HepG2 (cell line): ENCODE results near the gene ST8SIA1. TPM values are rescaled to one million over a fixed set of nuclear protein-coding genes. Genes with fewer than 3 reads are reported as not detected.

Source experiments
- ATAC-seq: fragments of 200-7000 bp; cut with Tn5 transposase; 3 replicates; pipeline ENCODE4 v1.9.1; 2020; ENCODE audit warnings: mild to moderate bottlenecking, moderate library complexity
- BruUV-seq: library from RNA; stranded (reverse); fragments of 400-500 nt; replicated peaks from 2 replicates; lab custom pipeline; 2021; lab: Mats Ljungman, UMichigan
- CTCF ChIA-PET: fragments of 300-600 bp; formaldehyde crosslinking; extraction: SDS; loops from one replicate; lab custom pipeline; 2021; ENCODE audit warnings: low total read pairs, inconsistent platforms, low intra/inter-chr PET ratio; lab: Yijun Ruan, JAX
- POLR2A ChIA-PET: fragments of 350-600 bp; sonication (Branson Sonifier 250); formaldehyde crosslinking; loops from one replicate; lab custom pipeline; 2020; ENCODE audit warnings: antibody characterized with exemption, inconsistent platforms; lab: Yijun Ruan, JAX
- DNase-seq: peaks from one replicate; pipeline ENCODE4 v3.0.0-alpha.2; 2015; ENCODE audit warnings: low spot score
- FAIRE-seq: peaks from 3 replicates; lab custom pipeline; 2011; peaks lifted over from hg19 to GRCh38; lab: Jason Lieb, UNC
- H2AFZ ChIP-seq: one replicate; pipeline ENCODE4 v1.6.1; 2011; ENCODE audit warnings: low read length, inconsistent platforms
- H3K27ac ChIP-seq: fragments of 300-600 bp; 3 replicates; pipeline ENCODE4 v1.8.0; 2011; ENCODE audit warnings: mixed run types, mild to moderate bottlenecking, mixed read lengths, low read length, inconsistent platforms; ENCODE audit not compliant: insufficient read depth; ENCODE audit errors: extremely low read length
- H3K27me3 ChIP-seq, 2 experiments: fragments of 200-600 bp in 1 of 2; 2 replicates in 1 of 2; 3 replicates in 1 of 2; pipeline versions ENCODE4 v1.6.0 to v1.8.0; 2011; ENCODE audit warnings: low read length in 2 of 2, mild to moderate bottlenecking in 2 of 2, moderate library complexity in 2 of 2, inconsistent platforms in 1 of 2; ENCODE audit not compliant: insufficient read depth in 2 of 2, control insufficient read depth in 1 of 2
- H3K36me3 ChIP-seq, 2 experiments: fragments of 200-600 bp in 1 of 2; replicated peaks in 1 of 2; 2 replicates in 1 of 2; 3 replicates in 1 of 2; pipeline versions ENCODE4 v1.5.1 to v1.8.0; 2011; ENCODE audit warnings: low read length in 2 of 2, inconsistent platforms in 1 of 2; ENCODE audit not compliant: insufficient read depth in 2 of 2, control insufficient read depth in 1 of 2
- H3K4me1 ChIP-seq: 2 replicates; pipeline ENCODE4 v1.5.1; 2012; ENCODE audit warnings: low read length, inconsistent platforms; ENCODE audit not compliant: insufficient read depth
- H3K4me2 ChIP-seq: 2 replicates; pipeline ENCODE4 v1.6.0; 2011; ENCODE audit warnings: low read depth, low read length, inconsistent platforms
- H3K4me3 ChIP-seq, 3 experiments: fragments of 200-600 bp in 1 of 3; sonication (generic), shearing (Covaris generic) in 1 of 3; replicated peaks in 1 of 3; 2 replicates each; pipeline ENCODE4 v1.5.1; 2011 to 2016; ENCODE audit warnings: low read length in 3 of 3, inconsistent platforms in 2 of 3, low read depth in 2 of 3, mild to moderate bottlenecking in 2 of 3, control low read depth in 1 of 3, mixed read lengths in 1 of 3; ENCODE audit not compliant: insufficient read depth in 1 of 3
- H3K79me2 ChIP-seq: one replicate; pipeline ENCODE4 v1.6.1; 2011; ENCODE audit warnings: low read length, inconsistent platforms; ENCODE audit not compliant: insufficient read depth
- H3K9ac ChIP-seq: 2 replicates; pipeline ENCODE4 v1.6.0; 2011; ENCODE audit warnings: mild to moderate bottlenecking, low read depth, low read length, inconsistent platforms; ENCODE audit not compliant: insufficient read depth
- H3K9me3 ChIP-seq: 2 replicates; pipeline ENCODE4 v1.5.1; 2012; ENCODE audit warnings: mild to moderate bottlenecking, low read length
- H4K20me1 ChIP-seq: 2 replicates; pipeline ENCODE4 v1.6.0; 2011; ENCODE audit warnings: inconsistent platforms, mild to moderate bottlenecking, low read length, moderate library complexity; ENCODE audit not compliant: insufficient read depth
- KDM6A ChIP-seq: IDR thresholded peaks from 2 replicates; pipeline ENCODE4 v1.6.1; 2016; ENCODE audit warnings: low read depth
- PHF8 ChIP-seq: sonication (generic); formaldehyde crosslinking; IDR thresholded peaks from 2 replicates; pipeline ENCODE4 v1.5.0; 2020; ENCODE audit warnings: missing genetic modification reagents
- RXRA ChIP-seq: sonication (generic); formaldehyde crosslinking; IDR thresholded peaks from 2 replicates; pipeline ENCODE4 v1.5.1; 2020; ENCODE audit warnings: missing genetic modification reagents
- SPEN ChIP-seq: sonication (generic); formaldehyde crosslinking; IDR thresholded peaks from 2 replicates; pipeline ENCODE4 v1.5.1; 2020; ENCODE audit warnings: low read depth, mild to moderate bottlenecking, missing genetic modification reagents
- ZNF17 ChIP-seq: sonication (generic); formaldehyde crosslinking; IDR thresholded peaks from 2 replicates; pipeline ENCODE4 v1.5.0; 2020; ENCODE audit warnings: mild to moderate bottlenecking, missing genetic modification reagents
- WGBS: methylation state at CpG from one replicate; pipeline ENCODE4 v1.1.6; 2017; ENCODE audit warnings: low lambda C conversion rate; 5-methylcytosine and 5-hydroxymethylcytosine counted together
- in situ Hi-C: cut with HindIII; loops from 2 replicates; pipeline ENCODE4 v1.10.0; 2017; ENCODE audit warnings: low pct_unique_long_range_greater_than_20kb; ENCODE audit not compliant: extremely low pct_ligation_motif_present
- intact Hi-C: fragments of 100-400 bp; cut with micrococcal nuclease; formaldehyde crosslinking; loops from one replicate; pipeline ENCODE4 v1.10.0; 2022; ENCODE audit not compliant: unreplicated experiment
- polyA plus RNA-seq, 8 experiments: library from polyadenylated mRNA; depleted of rRNA in 3 of 8; stranded (reverse) in 7 of 8; unstranded in 1 of 8; fragments of >200 nt; fragmentation: Illumina TruSeq in 4 of 8; extraction: Trizol in 4 of 8; gene quantifications; 2 replicates each; pipeline versions ENCODE4 v1.2.1 to v1.2.3, GENCODE V29; 2011 to 2016; ENCODE audit warnings: low read depth in 4 of 8, missing spikeins in 1 of 8, mixed read lengths in 1 of 8; ENCODE audit not compliant: insufficient read depth in 1 of 8
- total RNA-seq, 5 experiments: library from RNA; depleted of rRNA; stranded (reverse); fragments of >200 nt; fragmentation: Illumina TruSeq; extraction: Trizol; gene quantifications; 2 replicates each; pipeline ENCODE4 v1.2.3, GENCODE V29; 2016; ENCODE audit warnings: low read depth in 1 of 5
- TF ChIP-seq, protein P1 (sequence below): sonication (generic); formaldehyde crosslinking; IDR thresholded peaks from 2 replicates; pipeline ENCODE4 v1.4.0; 2020; ENCODE audit warnings: missing genetic modification reagents
- TF ChIP-seq, protein P2 (sequence below), 2 experiments: sonication (generic) in 1 of 2; formaldehyde crosslinking in 1 of 2; IDR thresholded peaks; 2 replicates each; pipeline versions ENCODE4 v1.6.1 to v1.9.0; 2014 to 2022; ENCODE audit warnings: antibody characterized with exemption in 1 of 2, borderline replicate concordance in 1 of 2, inconsistent platforms in 1 of 2, low read depth in 1 of 2, missing genetic modification reagents in 1 of 2
- TF ChIP-seq, protein P3 (sequence below): sonication (generic); formaldehyde crosslinking; conservative IDR thresholded peaks from 2 replicates; pipeline ENCODE4 v1.4.0; 2020; ENCODE audit warnings: missing genetic modification reagents
- TF ChIP-seq, protein P4 (sequence below): sonication (generic); formaldehyde crosslinking; IDR thresholded peaks from 2 replicates; pipeline ENCODE4 v1.4.0; 2020; ENCODE audit warnings: low read depth, mild to moderate bottlenecking, missing genetic modification reagents

Gene ST8SIA1
- total and polyA plus RNA-seq, 2 of the 13 experiments (the other 11 are each of a cell fraction or from before 2014, with no cell fraction given): not detected

DNA sequence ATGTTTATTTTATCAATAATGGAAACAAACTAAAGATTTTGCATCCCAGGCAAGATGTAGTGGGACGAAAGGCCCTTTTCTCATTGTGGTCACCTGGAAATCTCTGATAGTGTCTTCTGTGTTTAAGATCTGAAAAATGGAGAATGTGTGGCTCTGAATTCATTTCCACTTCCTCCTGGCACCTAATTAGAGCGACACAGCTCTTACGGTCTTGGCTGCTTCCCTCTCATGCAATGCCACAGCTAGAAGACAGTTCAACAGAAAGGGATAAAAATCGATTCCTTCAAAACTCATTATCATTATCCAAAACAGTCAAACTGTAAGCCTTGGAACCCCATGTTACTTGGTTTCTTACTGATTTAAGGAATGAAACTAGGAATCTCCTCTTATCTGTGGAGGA lies 9.3 kb downstream of the ST8SIA1 start:
- H4K20me1 ChIP-seq: no peaks in the 10 kb centered on the region
- no peaks in the 10 kb centered on the region for H3K4me1 ChIP-seq
- no peak overlapping the region for H2AFZ ChIP-seq
- no peaks in the 10 kb centered on the region for H3K9me3 ChIP-seq
- intact Hi-C loops: no loop called here
- no TSS peak for BruUV-seq
- no peaks in the 10 kb centered on the region for H3K27me3 ChIP-seq
- ATAC-seq (no peak), FAIRE-seq (no peak), DNase-seq (no peak)
- H3K4me3 ChIP-seq: no peak overlapping the region
- no peak overlapping the region for H3K4me2 ChIP-seq
- H3K9ac ChIP-seq: no peak overlapping the region
- ChIA-PET CTCF (no interaction called here), POLR2A (no interaction called here)
- H3K79me2 ChIP-seq: no peaks in the 10 kb centered on the region
- TF ChIP-seq RXRA: no peak
- TF ChIP-seq KDM6A (CRISPR knock-in tag): no peak
- no peak for TF ChIP-seq PHF8
- TF ChIP-seq, protein P1, sequence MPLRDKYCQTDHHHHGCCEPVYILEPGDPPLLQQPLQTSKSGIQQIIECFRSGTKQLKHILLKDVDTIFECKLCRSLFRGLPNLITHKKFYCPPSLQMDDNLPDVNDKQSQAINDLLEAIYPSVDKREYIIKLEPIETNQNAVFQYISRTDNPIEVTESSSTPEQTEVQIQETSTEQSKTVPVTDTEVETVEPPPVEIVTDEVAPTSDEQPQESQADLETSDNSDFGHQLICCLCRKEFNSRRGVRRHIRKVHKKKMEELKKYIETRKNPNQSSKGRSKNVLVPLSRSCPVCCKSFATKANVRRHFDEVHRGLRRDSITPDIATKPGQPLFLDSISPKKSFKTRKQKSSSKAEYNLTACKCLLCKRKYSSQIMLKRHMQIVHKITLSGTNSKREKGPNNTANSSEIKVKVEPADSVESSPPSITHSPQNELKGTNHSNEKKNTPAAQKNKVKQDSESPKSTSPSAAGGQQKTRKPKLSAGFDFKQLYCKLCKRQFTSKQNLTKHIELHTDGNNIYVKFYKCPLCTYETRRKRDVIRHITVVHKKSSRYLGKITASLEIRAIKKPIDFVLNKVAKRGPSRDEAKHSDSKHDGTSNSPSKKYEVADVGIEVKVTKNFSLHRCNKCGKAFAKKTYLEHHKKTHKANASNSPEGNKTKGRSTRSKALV (CRISPR knock-in tag): no peak
- TF ChIP-seq, protein P2, sequence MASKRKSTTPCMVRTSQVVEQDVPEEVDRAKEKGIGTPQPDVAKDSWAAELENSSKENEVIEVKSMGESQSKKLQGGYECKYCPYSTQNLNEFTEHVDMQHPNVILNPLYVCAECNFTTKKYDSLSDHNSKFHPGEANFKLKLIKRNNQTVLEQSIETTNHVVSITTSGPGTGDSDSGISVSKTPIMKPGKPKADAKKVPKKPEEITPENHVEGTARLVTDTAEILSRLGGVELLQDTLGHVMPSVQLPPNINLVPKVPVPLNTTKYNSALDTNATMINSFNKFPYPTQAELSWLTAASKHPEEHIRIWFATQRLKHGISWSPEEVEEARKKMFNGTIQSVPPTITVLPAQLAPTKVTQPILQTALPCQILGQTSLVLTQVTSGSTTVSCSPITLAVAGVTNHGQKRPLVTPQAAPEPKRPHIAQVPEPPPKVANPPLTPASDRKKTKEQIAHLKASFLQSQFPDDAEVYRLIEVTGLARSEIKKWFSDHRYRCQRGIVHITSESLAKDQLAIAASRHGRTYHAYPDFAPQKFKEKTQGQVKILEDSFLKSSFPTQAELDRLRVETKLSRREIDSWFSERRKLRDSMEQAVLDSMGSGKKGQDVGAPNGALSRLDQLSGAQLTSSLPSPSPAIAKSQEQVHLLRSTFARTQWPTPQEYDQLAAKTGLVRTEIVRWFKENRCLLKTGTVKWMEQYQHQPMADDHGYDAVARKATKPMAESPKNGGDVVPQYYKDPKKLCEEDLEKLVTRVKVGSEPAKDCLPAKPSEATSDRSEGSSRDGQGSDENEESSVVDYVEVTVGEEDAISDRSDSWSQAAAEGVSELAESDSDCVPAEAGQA (IDR thresholded peaks at IDR 0.05; ENCODE audit: low read depth): no peak
- TF ChIP-seq, protein P2 (CRISPR knock-in tag; IDR thresholded peaks at IDR 0.05; ENCODE audit: borderline replicate concordance): no peak
- TF ChIP-seq, protein P3, sequence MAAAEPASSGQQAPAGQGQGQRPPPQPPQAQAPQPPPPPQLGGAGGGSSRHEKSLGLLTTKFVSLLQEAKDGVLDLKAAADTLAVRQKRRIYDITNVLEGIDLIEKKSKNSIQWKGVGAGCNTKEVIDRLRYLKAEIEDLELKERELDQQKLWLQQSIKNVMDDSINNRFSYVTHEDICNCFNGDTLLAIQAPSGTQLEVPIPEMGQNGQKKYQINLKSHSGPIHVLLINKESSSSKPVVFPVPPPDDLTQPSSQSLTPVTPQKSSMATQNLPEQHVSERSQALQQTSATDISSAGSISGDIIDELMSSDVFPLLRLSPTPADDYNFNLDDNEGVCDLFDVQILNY (CRISPR knock-in tag): no peak
- TF ChIP-seq, protein P4, sequence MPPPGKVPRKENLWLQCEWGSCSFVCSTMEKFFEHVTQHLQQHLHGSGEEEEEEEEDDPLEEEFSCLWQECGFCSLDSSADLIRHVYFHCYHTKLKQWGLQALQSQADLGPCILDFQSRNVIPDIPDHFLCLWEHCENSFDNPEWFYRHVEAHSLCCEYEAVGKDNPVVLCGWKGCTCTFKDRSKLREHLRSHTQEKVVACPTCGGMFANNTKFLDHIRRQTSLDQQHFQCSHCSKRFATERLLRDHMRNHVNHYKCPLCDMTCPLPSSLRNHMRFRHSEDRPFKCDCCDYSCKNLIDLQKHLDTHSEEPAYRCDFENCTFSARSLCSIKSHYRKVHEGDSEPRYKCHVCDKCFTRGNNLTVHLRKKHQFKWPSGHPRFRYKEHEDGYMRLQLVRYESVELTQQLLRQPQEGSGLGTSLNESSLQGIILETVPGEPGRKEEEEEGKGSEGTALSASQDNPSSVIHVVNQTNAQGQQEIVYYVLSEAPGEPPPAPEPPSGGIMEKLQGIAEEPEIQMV (CRISPR knock-in tag): no peak
- TF ChIP-seq SPEN (CRISPR knock-in tag): no peak
- TF ChIP-seq ZNF17 (CRISPR knock-in tag): no peak
- H3K27ac ChIP-seq: no peak overlapping the region
- no peaks in the 10 kb centered on the region for H3K36me3 ChIP-seq
- 14% methylated on average over 4 of the region's 4 CpGs for WGBS
- in situ Hi-C loops: no loop called here
